D341Med (cell line): ENCODE measurements around the gene DIO1.

ENCODE experiments used
- DNase-seq: peaks from one replicate; pipeline ENCODE4 v3.0.0; 2012; ENCODE audit warnings: low spot score

The DIO1 gene

GRCh38 chr1:53894644-53895043 lies 657 bp downstream of the DIO1 start:
- no peak for DNase-seq

DNA sequence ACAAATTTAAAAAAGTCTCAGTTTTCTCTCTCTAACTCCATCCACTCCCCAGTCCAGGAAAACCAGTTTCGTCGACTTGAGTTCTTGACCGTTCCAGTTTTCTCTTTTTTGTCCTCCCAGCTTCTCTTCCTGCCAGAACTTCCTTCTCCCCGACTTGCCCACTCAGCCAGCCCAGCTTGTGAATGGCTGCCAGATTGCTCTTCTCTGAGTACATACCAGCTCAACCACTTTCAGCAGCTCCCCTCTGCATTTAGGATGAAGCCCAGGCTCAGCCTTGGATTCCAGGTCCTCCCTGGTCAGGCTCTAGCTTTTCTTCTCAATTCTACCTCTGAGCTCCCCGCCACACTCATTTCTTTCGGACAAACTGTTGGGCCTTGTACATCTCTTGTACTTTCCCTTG lies 1.4 kb downstream of the DIO1 start:
- DNase-seq, result no peak

DNA sequence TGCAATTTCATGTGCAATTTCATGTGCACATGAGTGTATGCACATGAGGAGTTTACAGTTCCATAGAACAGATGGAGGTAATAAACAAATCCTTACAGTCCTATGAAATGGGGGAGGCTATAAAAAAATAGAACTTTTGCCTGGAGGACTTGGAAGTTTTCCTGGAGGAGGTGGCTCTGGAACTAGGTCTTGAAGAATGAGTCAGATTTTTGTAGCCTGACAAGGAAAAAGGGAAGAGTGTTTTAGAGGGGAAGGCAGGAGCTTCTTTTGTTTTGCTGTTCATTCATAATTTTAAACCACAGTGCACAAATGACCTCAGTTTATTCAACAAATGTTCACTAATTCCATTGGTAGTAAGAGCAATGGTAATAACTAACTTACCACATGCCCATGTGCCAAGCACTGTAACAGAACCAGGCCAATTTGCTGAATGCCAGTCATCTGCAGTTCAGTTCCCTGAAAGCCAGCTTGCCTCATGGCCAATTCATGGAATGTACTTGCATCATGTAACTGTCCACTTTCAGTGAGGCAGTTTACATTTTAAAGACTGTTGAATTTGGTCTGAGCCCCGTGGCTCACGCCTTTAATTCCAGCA lies 2.7 kb downstream of the DIO1 start:
- DNase-seq, result no peak

DNA sequence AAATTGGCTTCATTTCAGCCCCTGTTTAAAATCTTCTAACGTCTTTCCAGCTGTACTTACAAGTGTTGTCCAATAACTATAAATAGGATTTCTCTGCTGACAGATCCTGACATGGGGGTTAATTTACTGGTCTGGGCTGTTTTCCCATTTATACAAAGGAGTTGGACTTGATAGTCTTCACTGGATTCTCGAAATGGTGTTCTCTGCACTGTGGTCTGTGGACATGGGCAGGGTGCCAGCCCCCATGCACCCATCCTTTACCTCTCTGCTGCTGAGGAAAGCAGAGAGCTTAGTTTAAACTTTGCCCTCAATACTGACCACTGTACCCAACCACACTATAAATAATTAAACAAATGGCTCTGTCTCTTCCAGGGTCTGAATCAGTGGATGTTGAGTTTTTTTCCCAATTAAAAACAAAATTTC lies 5.2 kb downstream of the DIO1 start:
- no peak for DNase-seq

GRCh38 chr1:53899708-53900107 lies 5.7 kb downstream of the DIO1 start:
- DNase-seq, result no peak

GRCh38 chr1:53902235-53903138 lies 8.5 kb downstream of the DIO1 start:
- no peak for DNase-seq

- no peak for DNase-seq
These were observed 11.5 kb downstream of the DIO1 start for GRCh38 chr1:53905509-53905908.

- DNase-seq, result no peak
These were observed 12.1 kb downstream of the DIO1 start for GRCh38 chr1:53906121-53906520.

DNA sequence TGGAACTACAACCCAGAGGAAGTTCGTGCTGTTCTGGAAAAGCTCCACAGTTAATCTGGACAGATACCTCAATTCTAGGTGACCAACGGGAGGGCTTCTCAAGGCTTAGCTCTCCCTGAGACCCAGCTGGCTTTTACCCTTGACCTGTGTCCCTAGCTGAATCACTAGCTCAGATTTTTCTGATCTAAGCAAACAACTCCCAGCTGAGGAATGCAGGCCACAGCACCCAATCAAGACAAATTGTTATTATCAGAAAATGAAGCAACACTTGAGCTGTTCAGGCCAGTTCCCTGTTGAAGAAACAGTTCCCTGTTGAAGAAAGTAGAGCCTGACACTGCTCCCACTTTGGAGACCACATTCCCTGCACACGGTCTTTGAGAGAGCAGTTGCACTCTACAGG lies 16.0 kb downstream of the DIO1 start:
- DNase-seq, result no peak

DNA sequence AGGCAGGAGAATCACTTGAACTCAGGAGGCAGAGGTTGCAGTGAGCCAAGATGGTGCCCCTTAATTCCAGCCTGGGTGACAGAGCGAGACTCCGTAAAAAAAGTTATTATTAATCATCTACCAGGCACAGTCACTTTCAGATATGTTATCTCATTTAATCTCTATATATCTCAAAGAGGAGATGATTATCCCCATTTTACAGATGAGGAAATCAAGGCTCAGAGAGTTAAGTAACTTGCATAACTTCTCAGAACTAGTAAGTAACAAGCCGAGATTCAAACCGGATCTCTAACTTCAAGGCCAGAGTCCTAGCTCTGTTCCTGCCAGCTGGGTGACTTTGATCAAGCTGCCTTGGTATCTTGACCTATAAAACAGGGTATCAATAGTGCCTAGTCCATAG lies 17.5 kb downstream of the DIO1 start:
- no peak for DNase-seq

GRCh38 chr1:53913352-53914033 lies 19.5 kb downstream of the DIO1 start:
- no peak for DNase-seq

DNA sequence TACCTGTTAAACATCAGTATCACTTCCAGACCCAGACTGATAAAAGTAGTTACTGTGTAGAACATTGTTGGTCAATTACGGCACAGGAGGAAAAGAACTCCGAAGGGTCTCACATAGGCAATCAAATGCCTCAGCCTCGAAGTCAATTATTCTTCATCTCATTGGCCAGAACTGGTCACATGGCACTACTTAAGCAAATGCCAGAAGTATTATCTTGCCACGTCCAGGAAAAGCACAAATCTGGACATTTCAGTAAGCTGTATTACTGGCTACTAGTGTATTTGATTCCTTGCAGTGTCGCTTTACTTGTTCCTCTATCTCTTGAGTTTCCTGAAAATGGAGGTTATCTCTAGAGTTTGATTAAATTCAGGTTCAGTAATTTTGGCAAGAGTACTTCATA lies 24.4 kb downstream of the DIO1 start:
- DNase-seq, result no peak

- DNase-seq, result no peak
These were observed 25.7 kb downstream of the DIO1 start for GRCh38 chr1:53919675-53920066.

GRCh38 chr1:53927376-53927881 lies 33.4 kb downstream of the DIO1 start:
- DNase-seq, result no peak

DNA sequence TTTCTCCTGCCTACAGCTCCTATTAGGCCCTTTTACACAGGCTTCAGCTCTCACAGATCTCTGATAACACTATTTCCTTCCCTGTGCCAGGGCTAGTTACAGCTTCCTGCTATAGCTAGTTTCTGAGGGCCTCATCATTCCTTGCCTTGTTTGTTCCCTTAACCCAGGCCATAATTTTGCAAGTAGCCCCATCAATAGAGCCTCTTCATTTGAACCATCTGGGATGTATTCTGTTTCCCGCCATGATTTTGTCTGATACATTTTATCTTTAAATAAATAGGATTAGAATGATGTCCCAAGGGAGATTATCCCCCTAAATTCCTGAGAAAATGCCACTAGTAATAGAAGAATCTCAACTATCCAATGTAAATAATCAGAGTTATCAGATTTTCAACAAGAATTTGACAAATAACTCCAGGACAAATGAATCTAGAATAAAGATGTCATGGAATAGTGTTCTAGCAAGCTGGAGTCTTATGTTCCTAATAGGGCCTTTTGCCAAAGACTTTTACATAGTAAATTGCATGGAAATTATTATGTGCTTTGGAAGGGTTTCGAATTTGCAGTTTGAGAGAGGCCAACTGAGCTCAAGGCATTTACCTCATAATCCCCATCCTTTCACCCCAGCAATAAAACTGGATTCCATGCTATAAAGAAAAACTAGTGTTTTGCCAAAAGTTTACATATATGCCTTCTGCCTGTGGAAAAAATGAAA lies 35.4 kb downstream of the DIO1 start:
- no peak for DNase-seq

DNA sequence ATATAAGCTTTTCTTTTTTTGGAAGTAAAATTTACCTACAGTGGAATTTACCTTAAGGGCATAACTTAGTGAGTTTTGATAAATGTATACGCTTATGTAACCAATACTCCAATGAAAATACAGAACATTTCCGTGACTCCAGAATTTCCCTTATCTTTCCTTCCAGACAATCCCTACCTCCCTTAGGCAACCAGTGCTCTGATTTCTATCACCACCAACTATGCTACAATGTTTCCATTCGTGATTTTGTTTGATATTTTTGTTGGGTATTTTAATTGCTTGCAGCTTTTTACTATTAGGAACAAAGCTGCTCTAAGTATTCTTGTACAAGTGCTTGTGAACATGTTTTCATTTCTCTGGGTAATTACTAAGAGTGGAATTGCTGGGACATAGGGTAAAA lies 36.9 kb downstream of the DIO1 start:
- DNase-seq, result no peak

DNA sequence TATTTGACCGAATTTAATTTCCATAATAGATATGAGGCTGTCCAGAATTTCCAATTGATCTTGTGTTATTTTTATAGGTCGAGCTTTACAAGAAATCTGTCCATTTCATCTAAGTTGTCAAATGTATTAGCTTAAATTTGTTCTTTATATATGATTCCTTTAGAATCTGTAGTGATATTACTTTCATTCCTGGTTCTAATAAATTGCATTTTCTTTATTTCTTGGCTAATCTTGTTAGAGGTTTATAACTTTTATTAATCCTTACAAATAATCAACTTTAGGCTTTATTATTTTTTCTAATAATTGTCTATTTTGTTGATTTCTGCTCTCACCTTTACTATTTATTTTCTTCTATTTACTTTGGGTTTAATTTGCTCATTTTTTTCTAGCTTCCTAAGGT lies 37.5 kb downstream of the DIO1 start:
- no peak for DNase-seq

GRCh38 chr1:53934170-53934765 lies 40.3 kb downstream of the DIO1 start:
- DNase-seq, result no peak

- no peak for DNase-seq
These were observed 42.4 kb downstream of the DIO1 start for GRCh38 chr1:53936430-53936829.

GRCh38 chr1:53938136-53938830 lies 44.3 kb downstream of the DIO1 start:
- DNase-seq, result no peak
